ENCODE data around the gene WWTR1.

The WWTR1 gene

DNA sequence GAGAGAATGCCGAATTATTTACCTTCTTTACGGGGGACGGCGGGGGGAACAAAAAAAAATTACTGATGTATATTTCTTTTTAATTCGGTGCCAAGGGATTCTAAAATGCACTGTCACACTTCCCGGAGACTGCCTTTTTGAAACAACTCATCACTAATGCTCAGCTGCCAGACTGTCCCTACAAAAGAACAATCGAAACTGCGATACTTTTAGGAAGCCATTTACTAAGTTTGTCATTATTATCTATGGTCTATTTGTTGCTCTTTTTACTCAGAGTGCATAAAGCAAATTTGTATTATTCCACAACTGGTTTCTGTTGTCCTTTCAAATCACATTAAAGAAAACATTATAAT is 122.5 kb downstream of the WWTR1 start:
- H3K9ac ChIP-seq (ENCODE audit: low read length) = no peak overlapping the region

DNA sequence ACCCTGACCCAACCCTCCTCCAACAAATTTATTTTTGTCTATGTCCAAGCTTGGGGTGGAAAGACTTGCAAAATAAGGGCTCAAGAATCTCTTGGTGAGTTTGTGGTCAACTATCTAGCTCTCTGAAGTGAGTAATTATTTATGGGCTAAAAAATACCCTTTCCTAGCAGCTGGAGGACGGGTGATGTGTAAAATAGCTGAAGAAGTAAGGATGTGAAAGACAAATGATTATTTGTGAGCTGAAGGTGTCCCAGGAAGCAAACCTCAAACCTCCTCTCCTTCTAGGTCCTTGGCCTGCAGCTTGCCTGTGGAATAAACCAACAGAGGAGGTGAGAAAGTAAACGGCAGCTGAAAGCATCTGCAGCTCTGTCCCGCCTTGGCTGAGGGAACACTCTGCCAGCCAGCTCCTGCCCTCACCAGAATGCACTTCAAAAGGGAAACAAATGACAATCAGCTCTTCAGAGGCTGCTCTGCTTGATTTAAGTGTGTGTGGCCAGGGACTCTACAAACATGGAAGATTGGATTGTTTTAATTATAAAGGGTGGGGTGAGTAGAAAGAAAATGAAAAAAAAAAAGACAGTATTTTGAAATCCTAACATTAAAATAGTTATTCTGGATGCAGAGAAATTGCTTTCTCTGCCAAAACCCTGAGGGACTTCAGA is 123.0 kb downstream of the WWTR1 start:
- H3K36me3 ChIP-seq (ENCODE audit: insufficient read depth, low read length) = no peaks in the 10 kb centered on the region
- H3K4me1 ChIP-seq (ENCODE audit: insufficient read depth, low read length) = peaks cover 73% of the 10 kb centered on the region
- no peak overlapping the region for H3K9ac ChIP-seq (ENCODE audit: low read length)
- no peak overlapping the region for H3K4me3 ChIP-seq (ENCODE audit: low read depth in 1 of 2, low read length in 2 of 2)
- no peaks in the 10 kb centered on the region for H3K27me3 ChIP-seq (ENCODE audit: control insufficient read depth in 1 of 2, insufficient read depth in 2 of 2, low read length in 2 of 2)
- no peaks in the 10 kb centered on the region for H3K9me3 ChIP-seq (ENCODE audit: low read length)
- peak overlapping the region; percentile 62 for H3K27ac ChIP-seq (ENCODE audit: low read depth, low read length)

More for the DNA sequence above, 122.5 kb downstream of the WWTR1 start:
- Histone ChIP-seq H3K36me3 (ENCODE audit: insufficient read depth, low read length) (no peaks in the 10 kb centered on the region), H3K27me3 (ENCODE audit: control insufficient read depth in 1 of 2, insufficient read depth in 2 of 2, low read length in 2 of 2) (no peaks in the 10 kb centered on the region), H3K9me3 (ENCODE audit: low read length) (no peaks in the 10 kb centered on the region), H3K27ac (ENCODE audit: low read depth, low read length) (peak overlapping the region; percentile 62), H3K4me3 (ENCODE audit: low read depth in 1 of 2, low read length in 2 of 2) (no peak overlapping the region), H3K4me1 (ENCODE audit: insufficient read depth, low read length) (peaks cover 78% of the 10 kb centered on the region)

DNA sequence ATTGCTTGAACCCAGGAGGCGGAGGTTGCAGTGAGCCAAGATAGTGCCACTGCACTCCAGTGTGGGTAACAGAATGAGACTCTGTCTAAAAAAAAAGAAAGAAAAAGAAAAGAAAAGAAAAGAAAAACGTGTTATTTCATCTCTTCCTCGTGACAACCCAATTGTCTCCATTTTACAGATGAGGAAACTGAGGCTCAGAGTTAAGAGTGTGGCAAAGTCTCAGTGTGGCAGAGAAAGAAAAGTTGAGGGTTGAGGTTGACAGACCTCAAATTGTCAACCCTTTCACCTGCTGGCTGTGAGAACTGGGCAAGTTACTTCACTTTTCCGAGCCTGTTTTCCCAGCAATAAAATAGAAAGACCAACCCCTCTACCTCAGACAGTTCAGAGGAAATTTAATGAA is 123.7 kb downstream of the WWTR1 start:
- Histone ChIP-seq H3K4me3 (ENCODE audit: low read depth in 1 of 2, low read length in 2 of 2) (no peak overlapping the region), H3K4me1 (ENCODE audit: insufficient read depth, low read length) (peaks cover 67% of the 10 kb centered on the region), H3K36me3 (ENCODE audit: insufficient read depth, low read length) (no peaks in the 10 kb centered on the region), H3K9me3 (ENCODE audit: low read length) (no peaks in the 10 kb centered on the region), H3K9ac (ENCODE audit: low read length) (no peak overlapping the region), H3K27ac (ENCODE audit: low read depth, low read length) (peak overlapping the region; percentile 62), H3K27me3 (ENCODE audit: control insufficient read depth in 1 of 2, insufficient read depth in 2 of 2, low read length in 2 of 2) (no peaks in the 10 kb centered on the region)

DNA sequence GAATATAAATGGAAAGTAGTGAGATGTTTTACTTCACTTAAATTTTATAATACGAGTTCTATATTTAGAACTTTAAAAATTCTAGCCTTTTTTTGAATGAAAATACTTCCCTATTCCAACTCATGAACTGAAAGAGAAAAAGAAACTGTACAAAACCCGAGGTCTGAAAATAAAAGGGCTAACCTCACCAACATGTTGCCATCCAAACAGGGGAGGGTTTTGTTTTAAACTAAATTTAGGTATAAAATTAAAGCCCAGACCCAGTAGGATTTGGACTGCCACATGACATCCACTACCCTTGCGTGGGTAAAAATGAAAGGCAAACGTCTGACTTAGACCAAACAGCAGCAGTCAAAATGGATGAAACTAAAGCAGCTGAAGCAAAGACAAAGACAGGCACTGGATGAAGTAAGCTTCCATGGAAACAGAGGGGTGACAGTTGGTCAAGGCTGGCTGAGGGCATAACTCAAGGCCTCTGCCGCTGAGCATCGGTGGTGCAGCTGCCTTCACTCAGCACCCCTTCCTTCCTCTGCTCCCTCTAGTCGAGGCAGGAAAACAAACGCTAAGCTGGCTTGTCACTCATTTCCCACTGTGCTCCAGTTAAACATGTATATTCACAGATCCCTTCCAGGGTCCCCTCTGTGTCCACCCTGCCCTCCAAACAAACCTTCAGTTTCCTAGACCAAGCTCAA is 125.2 kb downstream of the WWTR1 start:
- Histone ChIP-seq H3K9me3 (ENCODE audit: low read length) (no peaks in the 10 kb centered on the region), H3K36me3 (ENCODE audit: insufficient read depth, low read length) (no peaks in the 10 kb centered on the region), H3K4me1 (ENCODE audit: insufficient read depth, low read length) (peaks cover 78% of the 10 kb centered on the region), H3K27ac (ENCODE audit: low read depth, low read length) (peak overlapping the region; percentile 62), H3K9ac (ENCODE audit: low read length) (no peak overlapping the region), H3K27me3 (ENCODE audit: control insufficient read depth in 1 of 2, insufficient read depth in 2 of 2, low read length in 2 of 2) (no peaks in the 10 kb centered on the region), H3K4me3 (ENCODE audit: low read depth in 1 of 2, low read length in 2 of 2) (peak overlapping the region in 1 of 2 donors; percentile 7)

DNA sequence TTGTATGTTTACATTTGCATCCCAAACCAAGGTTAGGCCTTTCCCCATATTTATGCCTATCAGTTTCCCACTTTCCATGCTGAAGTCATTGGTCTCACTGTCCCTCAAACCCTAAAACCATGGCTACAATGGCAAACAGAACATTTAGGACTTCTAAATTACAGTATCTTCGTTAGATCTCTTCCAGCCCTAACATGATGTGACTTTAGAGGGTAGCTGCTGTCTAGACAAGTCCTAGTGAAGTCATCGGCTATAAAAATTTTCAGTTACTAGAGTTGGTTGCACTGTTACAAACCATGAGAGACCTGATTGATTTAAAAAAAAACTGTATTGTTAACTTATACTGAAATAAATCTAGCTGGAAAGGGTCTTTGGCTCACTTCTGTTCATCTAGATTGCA is 128.7 kb downstream of the WWTR1 start:
- no peaks in the 10 kb centered on the region for H3K9me3 ChIP-seq (ENCODE audit: low read length)
- peaks cover 19% of the 10 kb centered on the region for H3K36me3 ChIP-seq (ENCODE audit: insufficient read depth, low read length)
- no peak overlapping the region for H3K27ac ChIP-seq (ENCODE audit: low read depth, low read length)
- no peaks in the 10 kb centered on the region for H3K27me3 ChIP-seq (ENCODE audit: control insufficient read depth in 1 of 2, insufficient read depth in 2 of 2, low read length in 2 of 2)
- peaks cover 44% of the 10 kb centered on the region for H3K4me1 ChIP-seq (ENCODE audit: insufficient read depth, low read length)
- no peak overlapping the region for H3K4me3 ChIP-seq (ENCODE audit: low read depth in 1 of 2, low read length in 2 of 2)
- no peak overlapping the region for H3K9ac ChIP-seq (ENCODE audit: low read length)

DNA sequence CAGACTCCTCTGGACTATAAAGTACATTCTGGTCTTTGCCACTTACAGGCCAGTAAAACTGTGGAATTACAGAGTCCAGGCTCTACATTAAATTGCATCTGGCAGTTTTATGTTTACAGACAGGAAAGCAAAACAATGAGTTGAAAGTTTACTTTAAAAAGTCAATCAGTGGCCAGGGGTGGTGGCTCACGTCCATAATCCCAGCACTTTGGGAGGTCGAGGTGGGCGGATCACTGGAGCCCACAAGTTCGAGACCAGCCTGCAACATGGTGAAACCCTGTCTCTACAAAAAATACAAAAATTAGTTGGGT is 129.5 kb downstream of the WWTR1 start:
- Histone ChIP-seq H3K27me3 (ENCODE audit: control insufficient read depth in 1 of 2, insufficient read depth in 2 of 2, low read length in 2 of 2) (no peaks in the 10 kb centered on the region), H3K4me3 (ENCODE audit: low read depth in 1 of 2, low read length in 2 of 2) (no peak overlapping the region), H3K9ac (ENCODE audit: low read length) (no peak overlapping the region), H3K36me3 (ENCODE audit: insufficient read depth, low read length) (peaks cover 27% of the 10 kb centered on the region), H3K4me1 (ENCODE audit: insufficient read depth, low read length) (peaks cover 36% of the 10 kb centered on the region), H3K27ac (ENCODE audit: low read depth, low read length) (peak overlapping the region; percentile 10), H3K9me3 (ENCODE audit: low read length) (no peaks in the 10 kb centered on the region)

- Histone ChIP-seq H3K9me3 (ENCODE audit: low read length) (no peaks in the 10 kb centered on the region), H3K27ac (ENCODE audit: low read depth, low read length) (peak overlapping the region; percentile 10), H3K36me3 (ENCODE audit: insufficient read depth, low read length) (peaks cover 27% of the 10 kb centered on the region), H3K9ac (ENCODE audit: low read length) (no peak overlapping the region), H3K4me1 (ENCODE audit: insufficient read depth, low read length) (peaks cover 31% of the 10 kb centered on the region), H3K4me3 (ENCODE audit: low read depth in 1 of 2, low read length in 2 of 2) (no peak overlapping the region), H3K27me3 (ENCODE audit: control insufficient read depth in 1 of 2, insufficient read depth in 2 of 2, low read length in 2 of 2) (no peaks in the 10 kb centered on the region)
These were observed 130.1 kb downstream of the WWTR1 start for GRCh38 chr3:149527531-149528339.

DNA sequence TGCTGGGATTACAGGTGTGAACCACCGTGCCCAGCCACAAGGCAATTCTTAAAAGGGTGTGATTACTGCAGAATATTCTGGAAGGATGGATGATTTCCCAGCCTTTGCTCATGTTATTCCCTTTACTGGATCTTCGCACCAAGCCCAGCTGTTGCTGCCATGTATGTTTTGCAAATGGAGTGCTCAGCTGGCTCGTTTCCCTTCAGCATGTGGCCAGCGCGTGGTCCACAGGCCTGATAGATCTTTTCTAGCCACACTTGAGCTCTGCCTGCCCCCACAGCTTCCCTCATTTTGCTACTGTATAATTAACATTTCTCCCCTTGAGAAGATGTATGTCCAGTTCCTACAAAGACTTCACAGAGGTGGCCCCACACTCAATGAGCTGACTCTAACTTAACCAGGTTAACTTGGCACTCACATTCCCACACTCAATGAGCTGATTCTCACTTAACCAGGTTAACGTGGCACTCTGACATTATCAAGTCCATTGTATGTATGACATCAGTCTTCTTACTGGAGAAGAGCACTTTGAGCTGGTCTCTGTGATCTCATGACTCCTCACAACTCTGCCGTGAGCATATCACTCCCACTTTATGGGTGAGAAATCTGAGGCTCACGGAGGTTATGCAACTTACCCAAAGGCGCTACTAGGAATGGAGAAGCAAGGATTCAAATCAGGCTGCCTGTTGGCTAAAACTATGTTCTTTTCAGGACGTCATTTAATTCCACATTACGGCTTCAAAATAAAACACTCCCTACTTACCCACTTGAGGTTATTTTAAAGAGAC is 134.1 kb downstream of the WWTR1 start:
- Histone ChIP-seq H3K27ac (ENCODE audit: low read depth, low read length) (no peak overlapping the region), H3K36me3 (ENCODE audit: insufficient read depth, low read length) (peaks cover 38% of the 10 kb centered on the region), H3K27me3 (ENCODE audit: control insufficient read depth in 1 of 2, insufficient read depth in 2 of 2, low read length in 2 of 2) (no peaks in the 10 kb centered on the region), H3K4me1 (ENCODE audit: insufficient read depth, low read length) (peaks cover 12% of the 10 kb centered on the region), H3K9me3 (ENCODE audit: low read length) (no peaks in the 10 kb centered on the region), H3K4me3 (ENCODE audit: low read depth in 1 of 2, low read length in 2 of 2) (no peak overlapping the region), H3K9ac (ENCODE audit: low read length) (no peak overlapping the region)

GRCh38 chr3:149519912-149520311 is 137.9 kb downstream of the WWTR1 start:
- Histone ChIP-seq H3K36me3 (ENCODE audit: insufficient read depth, low read length) (peaks cover 30% of the 10 kb centered on the region), H3K4me1 (ENCODE audit: insufficient read depth, low read length) (peaks cover 12% of the 10 kb centered on the region), H3K9me3 (ENCODE audit: low read length) (no peaks in the 10 kb centered on the region), H3K27me3 (ENCODE audit: control insufficient read depth in 1 of 2, insufficient read depth in 2 of 2, low read length in 2 of 2) (no peaks in the 10 kb centered on the region), H3K9ac (ENCODE audit: low read length) (no peak overlapping the region), H3K4me3 (ENCODE audit: low read depth in 1 of 2, low read length in 2 of 2) (no peak overlapping the region), H3K27ac (ENCODE audit: low read depth, low read length) (no peak overlapping the region)

DNA sequence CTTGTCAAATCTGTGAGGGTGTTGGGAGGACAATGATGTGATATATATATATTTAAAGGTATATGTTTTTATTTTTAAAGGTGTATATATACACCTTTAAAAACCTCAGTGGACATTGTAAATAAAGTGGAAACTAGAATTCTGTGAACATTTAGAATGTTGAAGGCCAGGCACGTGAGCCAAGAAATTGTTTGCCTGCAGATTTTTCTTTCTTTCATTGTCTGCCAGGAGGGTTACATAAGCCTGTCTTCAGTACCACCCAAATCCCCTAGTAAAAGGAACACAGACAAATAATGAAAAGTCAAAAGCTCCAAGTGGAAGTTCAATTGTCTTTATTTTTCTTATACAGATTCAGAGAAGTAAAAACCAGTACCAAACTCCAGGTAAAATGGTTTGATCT is 140.9 kb downstream of the WWTR1 start:
- Histone ChIP-seq H3K9ac (ENCODE audit: low read length) (no peak overlapping the region), H3K36me3 (ENCODE audit: insufficient read depth, low read length) (peaks cover 15% of the 10 kb centered on the region), H3K4me1 (ENCODE audit: insufficient read depth, low read length) (peaks cover 19% of the 10 kb centered on the region), H3K27me3 (ENCODE audit: control insufficient read depth in 1 of 2, insufficient read depth in 2 of 2, low read length in 2 of 2) (no peaks in the 10 kb centered on the region), H3K27ac (ENCODE audit: low read depth, low read length) (no peak overlapping the region), H3K4me3 (ENCODE audit: low read depth in 1 of 2, low read length in 2 of 2) (no peak overlapping the region), H3K9me3 (ENCODE audit: low read length) (no peaks in the 10 kb centered on the region)

DNA sequence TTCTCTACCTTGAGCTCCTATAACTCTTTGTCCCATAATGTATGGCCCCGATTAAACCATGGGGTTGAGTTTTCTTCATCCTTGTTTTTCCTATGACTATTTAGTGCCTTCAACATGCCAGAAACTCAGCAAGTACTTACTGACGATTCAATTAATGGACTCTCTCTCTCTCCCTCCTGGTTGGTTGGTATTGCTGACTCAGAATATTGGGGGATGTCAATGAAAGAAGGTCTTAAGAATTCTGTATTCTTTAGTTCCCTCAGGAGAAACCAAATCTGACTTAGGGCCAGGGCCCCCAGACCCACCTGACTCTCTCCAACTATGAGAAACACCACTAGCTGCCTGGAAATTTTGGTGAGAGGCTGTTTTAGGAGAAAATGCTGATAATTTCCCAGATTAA is 142.6 kb downstream of the WWTR1 start:
- Histone ChIP-seq H3K9ac (ENCODE audit: low read length) (no peak overlapping the region), H3K27ac (ENCODE audit: low read depth, low read length) (no peak overlapping the region), H3K4me3 (ENCODE audit: low read depth in 1 of 2, low read length in 2 of 2) (no peak overlapping the region), H3K4me1 (ENCODE audit: insufficient read depth, low read length) (peaks cover 19% of the 10 kb centered on the region), H3K27me3 (ENCODE audit: control insufficient read depth in 1 of 2, insufficient read depth in 2 of 2, low read length in 2 of 2) (no peaks in the 10 kb centered on the region), H3K9me3 (ENCODE audit: low read length) (no peaks in the 10 kb centered on the region), H3K36me3 (ENCODE audit: insufficient read depth, low read length) (peaks cover 5% of the 10 kb centered on the region)

Measured in muscle layer of colon (tissue), 2 donors.